Measurements from ENCODE around the gene VARS2. TPM values are rescaled to one million over a fixed set of nuclear protein-coding genes. Genes with fewer than 3 reads are reported as not detected.

VARS2 gene
- total RNA-seq, 2 experiments from 2014 or later: 46.6 to 54.1 TPM

- Mint-ChIP-seq H3K4me3 (no peak overlapping the region), H3K4me1 (peaks cover 11% of the 10 kb centered on the region), H3K9me3 (ENCODE audit: low read depth) (no peaks in the 10 kb centered on the region)
Measured at GRCh38 chr6:30887901-30888815, 25.9 kb upstream of the VARS2 start.

GRCh38 chr6:30888816-30889495 lies 25.1 kb upstream of the VARS2 start:
- Mint-ChIP-seq H3K4me1 (peaks cover 11% of the 10 kb centered on the region), H3K9me3 (ENCODE audit: low read depth) (no peaks in the 10 kb centered on the region), H3K4me3 (no peak overlapping the region), H3K27me3 (peaks cover 9% of the 10 kb centered on the region), H3K36me3 (no peaks in the 10 kb centered on the region), H3K27ac (no peak overlapping the region)
- CTCF ChIA-PET: interaction anchor here (0.9 kb wide), 1 partner anchor 10 kb away, joined by 4 read pairs; no protein-coding TSS in a partner anchor
- DNase-seq (no peak), ATAC-seq (no peak)

More at GRCh38 chr6:30887901-30888815, 25.9 kb upstream of the VARS2 start:
- no peak overlapping the region for H3K27ac Mint-ChIP-seq
- no peaks in the 10 kb centered on the region for H3K36me3 Mint-ChIP-seq
- H3K27me3 Mint-ChIP-seq: peaks cover 14% of the 10 kb centered on the region
- DNase-seq (no peak), ATAC-seq (no peak)
- CTCF ChIA-PET: interaction anchor here (0.9 kb wide), 1 partner anchor 11 kb away, joined by 4 read pairs; no protein-coding TSS in a partner anchor

- DNase-seq: no peak
- H3K27ac Mint-ChIP-seq: no peak overlapping the region
- ATAC-seq: no peak
- H3K4me3 Mint-ChIP-seq: no peak overlapping the region
- peaks cover 11% of the 10 kb centered on the region for H3K4me1 Mint-ChIP-seq
- CTCF ChIA-PET: no interaction called here
- H3K9me3 Mint-ChIP-seq (ENCODE audit: low read depth): no peaks in the 10 kb centered on the region
- H3K36me3 Mint-ChIP-seq: no peaks in the 10 kb centered on the region
- peaks cover 9% of the 10 kb centered on the region for H3K27me3 Mint-ChIP-seq
Measured at GRCh38 chr6:30889496-30889885, 24.5 kb upstream of the VARS2 start.

GRCh38 chr6:30889921-30890645 lies 24.0 kb upstream of the VARS2 start:
- DNase-seq: no peak
- Mint-ChIP-seq H3K9me3 (ENCODE audit: low read depth) (no peaks in the 10 kb centered on the region), H3K4me1 (peaks cover 8% of the 10 kb centered on the region), H3K27ac (no peak overlapping the region), H3K36me3 (no peaks in the 10 kb centered on the region), H3K27me3 (peaks cover 6% of the 10 kb centered on the region), H3K4me3 (no peak overlapping the region)
- CTCF ChIA-PET: no interaction called here
- ATAC-seq: no peak

GRCh38 chr6:30890646-30891449 lies 23.2 kb upstream of the VARS2 start:
- no peak for DNase-seq
- H3K4me3 Mint-ChIP-seq: no peak overlapping the region
- no peaks in the 10 kb centered on the region for H3K9me3 Mint-ChIP-seq (ENCODE audit: low read depth)
- no peaks in the 10 kb centered on the region for H3K36me3 Mint-ChIP-seq
- ATAC-seq: no peak
- no peaks in the 10 kb centered on the region for H3K27me3 Mint-ChIP-seq
- no peak overlapping the region for H3K27ac Mint-ChIP-seq
- H3K4me1 Mint-ChIP-seq: peaks cover 2% of the 10 kb centered on the region
- CTCF ChIA-PET: no interaction called here

- no peaks in the 10 kb centered on the region for H3K9me3 Mint-ChIP-seq (ENCODE audit: low read depth)
- H3K27me3 Mint-ChIP-seq: no peaks in the 10 kb centered on the region
- ATAC-seq (no peak), DNase-seq (no peak)
- H3K36me3 Mint-ChIP-seq: no peaks in the 10 kb centered on the region
- H3K4me3 Mint-ChIP-seq: no peak overlapping the region
- no peak overlapping the region for H3K27ac Mint-ChIP-seq
- H3K4me1 Mint-ChIP-seq: no peaks in the 10 kb centered on the region
- CTCF ChIA-PET: no interaction called here
Measured at GRCh38 chr6:30891450-30891723, 22.7 kb upstream of the VARS2 start.

GRCh38 chr6:30891816-30892538 lies 22.1 kb upstream of the VARS2 start:
- Mint-ChIP-seq H3K9me3 (ENCODE audit: low read depth) (no peaks in the 10 kb centered on the region), H3K4me1 (no peaks in the 10 kb centered on the region), H3K36me3 (no peaks in the 10 kb centered on the region), H3K27me3 (no peaks in the 10 kb centered on the region), H3K27ac (no peak overlapping the region), H3K4me3 (no peak overlapping the region)
- ATAC-seq (no peak), DNase-seq (no peak)
- CTCF ChIA-PET: no interaction called here

GRCh38 chr6:30893001-30893591 lies 20.9 kb upstream of the VARS2 start:
- DNase-seq (no peak), ATAC-seq (no peak)
- Mint-ChIP-seq H3K4me1 (no peaks in the 10 kb centered on the region), H3K4me3 (no peak overlapping the region), H3K27ac (no peak overlapping the region), H3K36me3 (no peaks in the 10 kb centered on the region), H3K9me3 (ENCODE audit: low read depth) (no peaks in the 10 kb centered on the region), H3K27me3 (no peaks in the 10 kb centered on the region)
- CTCF ChIA-PET: interaction anchor here (1.2 kb wide), 1 partner anchor 13 kb away, joined by 3 read pairs; no protein-coding TSS in a partner anchor

GRCh38 chr6:30893666-30894065 lies 20.4 kb upstream of the VARS2 start:
- DNase-seq: no peak
- no peak overlapping the region for H3K27ac Mint-ChIP-seq
- ATAC-seq: no peak
- H3K4me1 Mint-ChIP-seq: no peaks in the 10 kb centered on the region
- H3K4me3 Mint-ChIP-seq: no peak overlapping the region
- H3K36me3 Mint-ChIP-seq: no peaks in the 10 kb centered on the region
- no peaks in the 10 kb centered on the region for H3K9me3 Mint-ChIP-seq (ENCODE audit: low read depth)
- H3K27me3 Mint-ChIP-seq: no peaks in the 10 kb centered on the region
- CTCF ChIA-PET: interaction anchor here (1.0 to 1.2 kb wide), 2 partner anchors 9 to 13 kb away, joined by 3 read pairs; partner anchors contain the start of gene DDR1

- no peaks in the 10 kb centered on the region for H3K36me3 Mint-ChIP-seq
- no peak for ATAC-seq
- H3K4me1 Mint-ChIP-seq: no peaks in the 10 kb centered on the region
- H3K27ac Mint-ChIP-seq: no peak overlapping the region
- no peaks in the 10 kb centered on the region for H3K9me3 Mint-ChIP-seq (ENCODE audit: low read depth)
- CTCF ChIA-PET: interaction anchor here (1.0 kb wide), 1 partner anchor 10 kb away, joined by 3 read pairs; the partner anchor contains the start of gene DDR1
- no peaks in the 10 kb centered on the region for H3K27me3 Mint-ChIP-seq
- no peak for DNase-seq
- H3K4me3 Mint-ChIP-seq: no peak overlapping the region
Measured at GRCh38 chr6:30894381-30894780, 19.7 kb upstream of the VARS2 start.

GRCh38 chr6:30894935-30895334 lies 19.1 kb upstream of the VARS2 start:
- Mint-ChIP-seq H3K4me1 (no peaks in the 10 kb centered on the region), H3K27me3 (no peaks in the 10 kb centered on the region), H3K9me3 (ENCODE audit: low read depth) (no peaks in the 10 kb centered on the region), H3K4me3 (no peak overlapping the region), H3K36me3 (no peaks in the 10 kb centered on the region), H3K27ac (no peak overlapping the region)
- CTCF ChIA-PET: interaction anchor here (1.0 to 3.9 kb wide), 2 partner anchors 10 to 19 kb away, joined by 3 to 14 read pairs; partner anchors contain the start of genes DDR1 and VARS2
- no peak for DNase-seq
- no peak for ATAC-seq

GRCh38 chr6:30895343-30895742 lies 18.7 kb upstream of the VARS2 start:
- Mint-ChIP-seq H3K4me1 (no peaks in the 10 kb centered on the region), H3K36me3 (no peaks in the 10 kb centered on the region), H3K27ac (no peak overlapping the region), H3K27me3 (no peaks in the 10 kb centered on the region), H3K9me3 (ENCODE audit: low read depth) (no peaks in the 10 kb centered on the region), H3K4me3 (no peak overlapping the region)
- no peak for DNase-seq
- CTCF ChIA-PET: interaction anchor here (0.7 to 3.9 kb wide), 3 partner anchors 19 to 120 kb away, joined by 3 to 14 read pairs (median 4); partner anchors contain the start of gene VARS2
- no peak for ATAC-seq
